NCI-H146 (cell line): ENCODE results near the gene GOLT1A.
"Not testable (repeated sequence)": the region's sequence is repeated elsewhere in the genome, so short reads cannot be mapped to it uniquely, and the experiment has no call there.

ENCODE experiments used
- DNase-seq: peaks from one replicate; lab custom pipeline; 2025; lab: John Stamatoyannopoulos, UW

The GOLT1A gene

GRCh38 chr1:204248954-204249353, 35.2 kb upstream of the GOLT1A start:
- no peak for DNase-seq

DNA sequence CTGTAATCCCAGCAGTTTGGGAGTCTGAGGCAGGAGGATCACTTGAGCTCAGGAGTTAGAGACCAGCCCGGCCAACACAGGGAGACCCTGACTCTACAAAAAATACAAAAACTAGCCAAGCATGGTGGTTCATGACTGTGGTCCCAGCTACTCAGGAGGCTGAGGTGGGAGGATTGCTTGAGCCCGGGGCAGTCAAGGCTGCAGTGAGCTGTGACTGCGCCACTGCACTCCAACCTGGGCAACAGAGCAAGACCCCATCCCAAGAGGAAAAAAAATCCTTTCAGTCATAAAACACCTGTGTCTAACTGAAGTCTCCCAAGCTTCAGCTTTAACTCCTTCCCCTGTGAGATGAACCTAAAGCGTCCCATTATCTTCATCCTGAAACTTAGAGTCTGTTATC, 33.1 kb upstream of the GOLT1A start:
- DNase-seq, result no peak

DNA sequence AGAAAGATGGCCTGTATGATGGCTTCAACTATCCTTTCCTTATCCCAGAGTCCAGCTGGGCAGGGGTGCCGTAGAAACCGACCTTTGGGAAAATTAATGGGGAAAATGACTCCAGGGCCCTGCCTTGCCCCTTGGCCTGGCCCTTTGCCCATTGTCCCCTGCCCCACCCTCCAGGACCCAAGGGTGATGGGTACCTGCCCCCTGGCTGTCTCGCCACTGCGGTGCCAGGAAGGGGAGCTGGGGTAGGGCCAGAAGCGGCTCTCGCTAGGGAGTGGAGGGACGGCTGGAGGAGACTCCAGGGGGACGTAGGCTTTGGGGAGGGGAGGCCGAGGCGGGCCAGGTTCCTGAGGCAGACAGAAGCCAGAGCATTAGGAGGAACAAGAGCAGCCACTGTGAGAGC, 29.1 kb upstream of the GOLT1A start:
- DNase-seq, result no peak

GRCh38 chr1:204241914-204242313, 28.1 kb upstream of the GOLT1A start:
- no peak for DNase-seq

GRCh38 chr1:204241050-204241449, 27.3 kb upstream of the GOLT1A start:
- DNase-seq, result no peak

DNA sequence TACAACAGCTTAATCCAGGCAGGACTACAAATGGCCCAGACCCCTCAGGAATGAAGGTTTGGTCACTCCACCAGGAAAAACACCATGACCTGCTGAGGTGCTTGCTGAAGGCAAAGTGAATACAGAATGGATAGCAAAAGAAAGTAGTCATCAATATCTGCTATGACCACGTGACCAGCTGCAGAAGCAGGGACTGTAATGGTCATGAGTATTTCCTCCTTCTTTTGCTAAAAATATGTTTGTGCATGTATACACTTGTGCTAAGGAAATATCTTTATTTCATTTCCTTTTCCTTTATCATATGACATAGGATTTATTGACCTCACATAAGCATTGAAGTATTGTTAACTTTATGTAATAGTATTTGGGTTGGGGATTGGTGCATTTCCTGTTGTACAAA, 26.4 kb upstream of the GOLT1A start:
- DNase-seq, result no peak

DNA sequence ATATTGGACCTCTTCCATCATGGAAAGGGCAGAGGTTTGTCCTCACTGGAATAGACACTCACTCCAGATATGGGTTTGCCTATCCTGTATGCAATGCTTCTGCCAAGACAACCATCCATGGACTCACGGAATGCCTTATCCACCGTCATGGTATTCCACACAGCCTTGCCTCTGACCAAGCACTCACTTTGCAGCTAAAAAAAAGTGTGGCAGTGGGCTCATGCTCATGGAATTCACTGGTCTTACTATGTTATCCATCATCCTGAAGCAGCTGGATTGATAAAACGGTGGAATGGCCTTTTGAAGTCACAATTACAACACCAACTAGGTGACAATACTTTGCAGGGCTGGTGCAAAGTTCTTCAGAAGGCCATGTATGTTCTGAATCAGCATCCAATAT, 25.6 kb upstream of the GOLT1A start:
- not testable (repeated sequence) for DNase-seq

- not testable (repeated sequence) for DNase-seq
Measured at GRCh38 chr1:204238520-204238919, 24.7 kb upstream of the GOLT1A start.

DNA sequence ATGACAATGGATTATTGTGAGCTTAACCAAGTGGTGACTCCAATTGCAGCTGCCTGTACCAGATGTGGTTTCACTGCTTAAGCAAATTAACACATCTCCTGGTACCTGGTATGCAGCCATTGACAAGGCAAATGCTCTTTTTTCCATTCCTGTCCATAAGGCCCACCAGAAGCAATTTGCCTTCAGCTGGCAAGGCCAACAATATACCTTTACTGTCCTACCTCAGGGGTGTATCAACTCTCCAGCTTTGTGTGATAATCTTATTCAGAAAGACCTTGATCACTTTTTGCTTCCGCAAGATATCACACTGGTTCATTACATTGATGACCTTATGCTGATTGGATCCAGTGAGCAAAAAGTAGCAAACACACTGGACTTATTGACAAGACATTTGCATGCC, 23.7 kb upstream of the GOLT1A start:
- not testable (repeated sequence) for DNase-seq

DNA sequence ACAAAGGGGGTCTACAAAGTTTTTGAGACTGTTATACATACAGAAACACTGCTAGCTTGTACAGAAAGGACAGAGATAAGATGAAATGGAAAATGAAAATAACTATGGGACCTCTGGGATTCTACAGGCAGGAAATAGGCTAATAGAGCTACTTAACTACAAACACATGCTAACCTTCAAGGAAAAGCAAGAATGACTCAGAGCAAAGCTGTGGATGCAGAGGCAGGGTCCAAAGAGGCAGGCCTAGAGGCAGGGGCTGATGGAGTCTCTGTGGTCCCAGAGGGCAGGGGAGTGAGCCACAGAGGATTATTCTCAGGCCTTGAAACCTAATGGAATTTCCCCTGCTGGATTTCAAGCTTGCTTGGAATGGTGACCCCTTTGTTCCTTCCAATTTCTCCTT, 18.7 kb upstream of the GOLT1A start:
- no peak for DNase-seq

DNA sequence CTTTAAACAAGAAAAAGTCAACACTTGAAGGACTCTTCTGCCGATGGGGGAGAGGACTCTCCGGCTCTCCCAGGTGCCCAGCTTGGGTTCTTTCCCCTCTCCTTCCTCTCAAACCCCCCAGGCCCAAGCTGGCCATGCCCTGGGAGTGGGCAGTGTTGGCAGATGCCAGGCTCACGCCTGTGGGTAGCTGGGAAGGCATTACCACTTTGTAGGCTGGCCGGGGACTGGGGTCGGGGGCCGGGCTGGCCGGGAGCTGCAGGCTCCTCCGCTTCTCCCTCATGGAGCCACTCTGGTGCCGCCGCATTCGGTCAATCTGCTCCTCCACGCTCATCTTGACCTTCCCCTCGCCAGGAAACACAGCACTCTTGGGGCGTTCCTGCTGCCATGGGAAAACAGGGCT, 16.4 kb upstream of the GOLT1A start:
- DNase-seq, result no peak

GRCh38 chr1:204228896-204229295, 15.1 kb upstream of the GOLT1A start:
- DNase-seq, result no peak

DNA sequence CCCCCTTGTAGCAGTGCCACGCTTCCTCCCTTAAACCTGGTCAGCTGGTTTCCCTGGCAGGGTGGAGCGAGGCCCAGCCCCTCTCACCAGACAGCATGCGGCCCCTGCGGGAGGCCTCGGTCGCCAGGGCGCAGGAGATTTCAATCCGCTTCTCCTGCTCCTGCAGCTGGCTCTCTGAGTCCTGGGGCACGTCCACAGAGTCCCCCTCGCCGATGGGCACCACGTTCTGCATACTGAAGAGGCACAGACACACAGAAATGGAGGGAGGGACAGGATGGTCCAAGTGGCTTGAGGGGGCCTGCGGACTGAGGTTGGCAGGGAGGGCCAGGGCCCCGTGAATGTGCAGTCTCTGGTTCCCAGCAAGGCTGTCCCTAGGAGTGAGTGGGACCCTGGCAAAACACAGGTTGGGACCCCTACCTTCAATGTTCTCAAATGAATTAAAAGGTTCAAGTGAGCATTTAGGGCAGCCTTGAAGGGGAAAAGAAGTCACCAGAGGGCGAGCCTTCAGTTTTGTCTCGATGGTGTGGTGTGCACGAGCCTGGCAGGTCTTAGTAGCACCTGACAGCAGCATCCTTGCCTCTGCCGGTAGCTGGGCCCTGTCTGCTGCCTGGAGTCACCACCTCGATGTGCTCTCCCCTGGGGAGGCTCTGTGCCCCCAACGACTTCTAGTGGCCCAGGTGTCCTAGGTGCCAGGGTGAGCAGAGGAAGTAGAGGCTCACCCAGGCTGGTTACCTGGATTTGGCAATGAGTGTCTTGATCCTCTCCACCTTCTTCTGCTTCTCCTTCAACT, 14.4 kb upstream of the GOLT1A start:
- DNase-seq, result no peak

GRCh38 chr1:204227351-204227750, 13.6 kb upstream of the GOLT1A start:
- no peak for DNase-seq

GRCh38 chr1:204225841-204226735, 12.3 kb upstream of the GOLT1A start:
- DNase-seq, result no peak

DNA sequence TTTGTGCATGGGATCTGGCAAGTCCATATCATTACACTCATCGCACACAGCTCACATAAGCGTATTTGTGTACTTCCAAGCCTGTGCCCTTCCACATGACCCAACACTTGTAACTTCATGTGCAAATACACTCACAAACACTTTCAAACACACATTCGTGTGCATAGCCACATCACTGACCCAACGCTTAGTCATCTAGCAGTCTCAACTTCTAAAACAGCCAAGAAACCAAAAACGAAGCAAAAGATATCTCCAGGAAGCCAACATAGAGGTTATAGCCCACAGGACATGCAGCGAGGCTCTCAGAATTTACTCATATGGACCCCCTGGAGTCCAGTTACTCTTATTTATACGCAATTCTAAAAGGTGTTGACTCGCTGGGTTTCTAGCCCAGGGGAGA, 10.9 kb upstream of the GOLT1A start:
- no peak for DNase-seq

GRCh38 chr1:204223129-204223860, 9.5 kb upstream of the GOLT1A start:
- DNase-seq, result no peak

DNA sequence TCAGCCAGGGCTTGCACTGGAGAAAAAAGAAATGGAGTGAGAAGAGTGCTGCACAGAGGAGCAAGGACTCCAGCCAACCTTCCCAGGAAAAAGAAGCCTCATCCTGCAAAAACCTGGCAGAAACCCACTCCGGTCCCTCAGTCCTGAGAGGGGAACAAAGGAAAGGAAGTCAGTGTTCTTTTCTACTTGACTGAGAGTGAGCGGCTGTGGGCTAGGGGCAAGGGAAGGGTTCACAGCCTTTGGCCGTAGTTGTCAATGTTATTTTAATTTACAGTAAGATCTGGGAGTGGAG, 8.9 kb upstream of the GOLT1A start:
- no peak for DNase-seq

- DNase-seq, result no peak
Measured at GRCh38 chr1:204222006-204222763, 8.4 kb upstream of the GOLT1A start.

DNA sequence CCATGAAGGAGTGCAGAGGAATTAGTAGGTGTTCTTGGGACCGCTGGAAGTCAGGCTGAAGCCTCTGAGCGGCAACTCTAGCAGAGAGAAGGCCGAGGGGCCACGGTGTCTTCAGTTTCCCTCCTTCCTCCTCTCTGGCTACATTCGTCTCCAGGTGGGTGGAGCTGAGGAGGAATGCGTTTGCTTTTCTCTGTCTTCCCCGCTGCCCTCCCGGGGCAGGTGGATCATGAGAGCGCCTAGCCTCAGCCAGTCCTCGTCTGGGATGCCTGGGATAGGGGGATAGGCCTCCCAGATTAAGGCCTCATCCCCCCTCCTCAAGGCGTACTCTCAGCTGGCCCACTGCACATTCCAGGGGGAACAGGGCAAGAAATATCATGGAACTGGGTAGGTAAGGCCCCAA, 7.5 kb upstream of the GOLT1A start:
- DNase-seq, result no peak

DNA sequence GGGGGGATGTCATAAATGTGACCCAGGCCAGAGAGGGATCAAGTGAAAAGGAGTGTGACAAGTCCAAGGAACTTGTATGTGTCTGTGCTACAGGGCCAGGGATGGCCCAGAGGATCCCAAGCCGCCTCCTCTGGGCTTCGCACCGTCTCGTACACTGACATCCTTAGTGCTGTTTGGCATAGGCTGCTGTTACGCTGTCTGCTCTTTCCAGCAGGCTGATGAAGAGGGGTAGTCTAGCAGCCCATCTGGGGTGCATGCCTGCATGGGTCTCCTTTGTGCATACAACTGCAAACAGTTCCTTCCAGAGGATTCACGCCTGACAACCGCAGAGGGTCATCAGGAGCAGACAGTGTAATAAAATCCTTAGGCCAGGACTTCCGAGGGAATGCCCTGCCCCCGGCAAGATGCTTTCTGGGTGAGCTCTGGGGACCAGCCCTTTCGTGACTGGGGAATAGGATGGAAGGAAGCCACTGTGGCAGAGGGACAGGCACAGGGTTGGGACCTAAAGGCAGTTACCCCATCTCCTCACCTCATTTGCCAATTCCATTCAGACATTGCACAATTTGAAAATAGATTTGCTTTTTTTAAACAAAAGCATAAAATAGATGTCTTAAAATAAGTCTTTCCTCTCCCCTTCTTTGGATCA, 6.3 kb upstream of the GOLT1A start:
- DNase-seq, result no peak

- DNase-seq, result no peak
Measured at GRCh38 chr1:204218552-204218951, 4.8 kb upstream of the GOLT1A start.
